DMS114 treated with DMSO at 0.1 percent for 48 hours (cell line): ENCODE measurements around the gene DSTYK.

Experiments used
- DNase-seq: peaks from one replicate; lab custom pipeline; 2025; ENCODE audit not compliant: unreplicated experiment; lab: John Stamatoyannopoulos, UW

The DSTYK gene

DNA sequence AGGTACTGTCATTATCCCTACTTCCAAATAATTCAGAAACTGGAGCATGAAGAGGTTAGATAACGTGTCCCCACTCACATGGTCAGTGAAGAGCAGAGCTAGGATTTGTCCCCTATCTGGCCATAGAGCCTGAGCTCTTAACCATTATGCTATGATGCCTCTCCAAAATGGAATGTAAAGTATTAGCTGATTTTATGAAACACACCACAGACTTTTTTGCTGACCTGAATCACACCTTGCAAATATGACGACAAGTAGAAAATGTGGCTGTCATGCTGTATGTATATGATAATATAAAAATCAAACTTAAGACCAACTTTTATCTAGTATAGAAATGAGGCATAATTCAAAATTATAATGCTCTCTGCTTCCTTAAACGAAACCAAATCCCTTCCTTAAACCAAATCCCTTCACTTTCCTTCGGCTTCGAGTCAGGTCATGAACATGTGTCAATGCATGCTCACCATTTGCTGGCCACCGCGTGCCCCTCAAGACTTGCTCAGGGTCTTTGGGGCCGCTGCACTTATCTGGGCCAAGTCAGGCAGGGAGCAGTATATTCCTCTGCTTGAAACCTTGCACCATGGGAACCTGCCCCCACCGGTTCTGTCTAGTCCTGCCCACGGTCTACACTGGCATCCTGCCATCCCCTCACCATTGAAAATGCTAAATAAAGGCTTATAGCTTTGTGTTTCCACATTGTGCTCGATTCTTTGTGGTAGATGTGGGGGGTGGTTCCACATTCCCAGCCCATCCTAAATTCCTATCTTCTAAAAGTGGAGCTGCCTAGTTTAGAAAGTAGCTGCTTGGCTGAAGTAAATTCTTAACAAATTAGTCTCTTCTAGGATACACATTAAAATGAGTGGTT, 14.6 kb upstream of the DSTYK start:
- no peak for DNase-seq

DNA sequence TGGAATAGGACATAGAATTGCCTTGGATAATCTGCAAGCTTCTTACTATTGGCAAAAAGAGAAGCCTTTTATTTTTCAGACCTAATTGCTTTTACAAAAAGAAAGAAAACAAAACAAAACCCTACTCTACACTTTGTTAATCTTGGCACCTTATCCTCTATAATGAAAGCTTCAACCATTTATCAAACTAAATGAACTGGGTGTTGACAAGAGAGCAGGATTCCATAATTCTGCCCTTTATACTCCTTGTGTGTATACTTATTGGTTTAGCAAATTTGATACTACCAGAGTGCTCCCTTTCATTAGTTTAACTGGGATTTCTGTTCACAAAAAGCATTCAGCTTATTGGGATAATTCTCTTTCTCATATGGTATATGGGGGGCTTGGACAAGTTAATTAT, 13.2 kb upstream of the DSTYK start:
- DNase-seq, result no peak

DNA sequence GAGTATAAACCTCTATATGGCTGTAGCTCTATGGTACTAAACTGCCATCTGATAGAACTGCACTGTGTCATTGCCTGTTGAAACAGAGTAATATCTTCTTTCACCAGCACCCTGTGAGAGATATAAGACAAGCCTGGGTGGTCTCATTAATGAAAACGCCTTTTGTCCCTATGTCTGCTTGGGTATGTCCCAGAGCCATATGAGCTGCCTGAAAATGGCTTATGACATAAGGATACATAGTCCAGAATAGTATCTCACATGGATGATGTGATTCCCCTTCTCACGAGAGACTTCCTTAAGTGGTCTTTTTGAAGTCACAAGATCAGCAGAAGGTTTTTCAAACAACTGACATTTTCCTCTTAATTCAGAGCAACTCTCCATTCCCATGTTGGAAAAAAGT, 8.9 kb upstream of the DSTYK start:
- no peak for DNase-seq

GRCh38 chr1:205217418-205217817, 5.9 kb upstream of the DSTYK start:
- DNase-seq, result no peak

DNA sequence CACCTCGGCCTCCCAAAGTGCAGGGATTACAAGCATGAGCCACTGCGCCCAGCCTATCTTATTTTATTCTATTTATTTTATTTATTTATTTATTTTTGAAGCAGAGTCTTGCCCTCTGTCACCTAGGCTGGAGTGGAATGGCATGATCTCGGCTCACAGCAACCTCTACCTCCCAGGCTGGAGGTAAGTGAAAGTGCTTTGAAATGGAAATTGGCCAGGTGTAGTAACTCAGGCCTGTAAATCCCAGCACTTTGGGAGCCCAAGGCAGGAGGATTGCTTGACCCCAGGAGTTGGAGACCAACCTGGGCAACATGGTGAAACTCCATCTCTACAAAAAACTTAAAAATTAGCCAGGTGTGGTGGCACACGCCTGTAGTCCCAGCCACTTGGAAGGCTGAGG, 5.1 kb upstream of the DSTYK start:
- DNase-seq, result no peak

- no peak for DNase-seq
Observed at GRCh38 chr1:205214756-205215155, 3.3 kb upstream of the DSTYK start.

GRCh38 chr1:205211839-205212536, 486 bp upstream of the DSTYK start:
- no peak for DNase-seq

DNA sequence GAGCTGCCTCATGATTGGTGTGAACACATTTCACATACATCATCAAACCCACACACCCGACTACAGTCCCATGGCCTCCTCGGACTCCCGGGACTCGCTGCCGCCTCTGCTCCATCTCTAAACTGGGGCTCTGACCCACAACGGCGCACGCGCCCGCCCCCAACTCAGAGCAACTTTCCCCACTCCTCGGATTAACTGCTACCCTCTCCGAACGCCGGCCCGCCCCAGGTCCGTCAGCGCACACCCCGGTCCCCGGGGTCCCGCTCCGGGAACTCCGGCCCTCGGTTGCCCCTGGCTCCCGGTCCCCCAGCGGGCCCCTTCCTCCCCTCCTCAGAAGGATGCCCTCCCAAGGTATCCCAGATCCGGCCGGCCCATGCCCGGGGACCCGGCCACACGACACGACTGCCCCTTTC, 740 bp downstream of the DSTYK start:
- DNase-seq, result no peak

GRCh38 chr1:205208811-205209210, 2.7 kb downstream of the DSTYK start:
- DNase-seq, result no peak

- DNase-seq, result no peak
Observed at GRCh38 chr1:205205055-205205454, 6.4 kb downstream of the DSTYK start.

DNA sequence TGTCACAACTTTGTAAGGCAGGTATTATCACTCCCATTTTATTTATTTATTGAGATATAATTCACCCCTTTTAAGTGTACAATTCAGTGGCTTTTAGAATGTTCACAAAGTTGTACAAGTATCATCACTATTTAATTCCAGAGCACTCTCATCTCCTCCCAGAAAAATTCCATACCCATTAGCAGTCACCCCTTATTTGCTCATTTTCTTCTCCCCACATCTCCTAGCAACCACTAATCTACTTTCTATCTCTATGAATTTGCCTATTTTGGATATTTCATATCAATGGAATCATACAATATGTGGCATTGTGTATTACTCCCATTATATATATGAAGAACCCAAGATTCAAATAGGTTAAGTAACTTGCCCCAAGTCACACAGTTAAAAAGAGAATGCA, 7.0 kb downstream of the DSTYK start:
- DNase-seq, result no peak

DNA sequence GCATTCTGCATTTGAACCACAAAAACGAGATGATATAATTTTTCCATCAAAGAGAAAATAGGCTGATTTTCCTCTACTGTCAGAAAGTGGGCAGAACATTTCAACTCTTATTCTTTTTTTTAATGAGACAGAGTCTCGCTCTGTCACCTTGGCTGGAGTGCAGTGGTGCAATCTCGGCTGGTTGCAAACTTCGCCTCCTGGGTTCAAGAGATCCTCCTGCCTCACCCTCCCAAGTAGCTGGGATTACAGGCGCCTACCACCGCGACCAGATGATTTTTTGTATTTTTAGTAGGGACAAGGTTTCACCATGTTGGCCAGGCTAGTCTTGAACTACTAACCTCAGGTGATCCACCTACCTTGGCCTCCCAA, 11.6 kb downstream of the DSTYK start:
- DNase-seq, result no peak

- no peak for DNase-seq
Observed at GRCh38 chr1:205199090-205199930, 12.2 kb downstream of the DSTYK start.

- no peak for DNase-seq
Observed at GRCh38 chr1:205192287-205192686, 19.2 kb downstream of the DSTYK start.

DNA sequence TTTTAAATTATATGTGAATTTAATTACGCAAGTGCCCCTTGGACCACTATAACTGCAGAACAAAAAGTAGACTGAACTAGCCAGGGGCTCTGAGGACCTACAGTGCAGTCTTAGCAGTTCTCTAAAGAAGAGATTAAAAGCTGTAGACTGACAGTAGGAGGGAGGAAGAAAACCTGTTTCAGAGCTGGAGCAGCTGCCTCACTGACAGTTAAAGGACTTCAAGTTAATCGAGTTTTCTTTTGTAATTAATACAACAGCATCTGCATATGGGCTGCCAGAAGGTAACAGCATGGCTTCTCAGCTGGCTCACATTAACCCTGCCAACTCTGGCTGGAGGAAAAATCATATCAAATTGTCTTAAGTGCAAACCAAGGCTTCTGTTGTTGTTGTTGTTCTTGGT, 19.9 kb downstream of the DSTYK start:
- no peak for DNase-seq

- DNase-seq, result no peak
Observed at GRCh38 chr1:205190845-205191577, 20.5 kb downstream of the DSTYK start.

DNA sequence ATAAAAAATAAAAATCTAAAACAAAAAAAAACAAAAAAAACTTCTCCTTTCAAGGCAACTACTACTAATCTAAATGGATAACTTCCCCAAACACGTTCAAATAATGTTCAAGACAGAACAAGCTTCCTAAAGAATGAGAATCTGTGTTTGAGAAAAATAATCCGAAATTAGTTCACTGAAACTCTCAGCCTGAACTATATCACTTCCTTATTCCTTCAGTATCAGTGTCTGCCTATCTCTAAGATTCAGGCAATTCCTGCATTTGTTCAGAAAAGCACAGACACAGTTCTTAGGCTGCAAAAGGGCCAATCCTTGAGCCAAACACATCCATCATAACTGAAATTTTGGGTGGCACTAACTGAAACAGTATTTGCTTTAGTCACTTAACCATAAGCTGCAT, 22.4 kb downstream of the DSTYK start:
- no peak for DNase-seq

GRCh38 chr1:205188596-205188995, 22.9 kb downstream of the DSTYK start:
- DNase-seq, result no peak

DNA sequence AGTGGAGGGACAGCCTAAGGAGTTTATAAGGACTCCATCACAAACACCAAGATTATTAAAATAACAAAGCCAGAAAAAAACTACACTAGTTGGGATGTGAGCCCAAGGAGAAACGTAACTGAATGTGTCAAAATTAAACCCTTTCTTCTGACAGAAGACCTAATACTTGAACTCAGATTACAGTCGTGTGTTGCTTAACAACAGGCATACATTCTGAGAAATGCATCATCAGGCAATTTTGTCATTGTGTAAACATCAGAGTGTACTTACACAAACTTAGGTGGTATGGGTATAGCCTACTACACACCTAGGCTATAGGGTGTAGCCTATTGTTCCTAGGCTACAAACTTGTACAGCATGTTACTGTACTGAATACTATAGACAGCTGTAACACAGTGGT, 23.4 kb downstream of the DSTYK start:
- DNase-seq, result no peak

DNA sequence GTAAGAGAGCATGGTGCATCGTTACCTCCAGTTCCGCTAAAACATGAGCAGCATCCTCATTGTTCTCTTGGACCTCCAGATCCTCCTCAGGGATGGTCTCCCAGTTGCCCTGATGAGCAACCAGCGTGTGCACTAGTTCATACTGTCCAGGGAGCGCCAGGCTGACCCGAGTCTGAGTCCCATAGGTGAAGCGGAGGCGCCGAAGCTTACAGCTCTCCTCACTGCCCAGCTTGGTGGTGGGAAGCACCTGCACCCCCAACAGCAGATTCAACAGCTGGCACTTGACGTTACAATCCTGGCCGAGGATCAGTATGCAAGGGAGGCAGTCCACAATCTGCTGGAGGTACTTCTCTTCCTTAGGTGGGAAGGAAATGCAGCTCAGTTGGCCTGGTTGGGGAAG, 24.1 kb downstream of the DSTYK start:
- no peak for DNase-seq

DNA sequence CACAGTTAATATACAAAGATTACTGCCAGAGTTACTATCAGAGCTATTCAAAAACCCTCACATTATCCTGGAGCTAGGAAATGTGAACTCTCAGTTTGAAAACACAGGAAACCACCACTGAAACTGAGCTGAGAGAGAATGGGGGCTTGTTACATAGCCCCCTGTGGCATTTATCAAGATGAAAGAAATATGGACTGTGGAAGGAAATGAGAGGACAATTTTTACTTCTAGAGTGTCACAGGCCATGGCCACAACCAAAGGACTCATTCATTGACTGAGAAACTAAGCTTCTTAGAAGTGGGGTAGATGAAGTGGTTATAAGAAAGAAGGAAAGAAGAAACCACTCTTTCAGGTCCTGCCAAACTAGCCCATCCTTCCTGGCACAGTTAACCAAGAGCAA, 25.3 kb downstream of the DSTYK start:
- DNase-seq, result no peak
